ENCODE results near the gene RPS6KA1.
"Not testable (repeated sequence)": the region's sequence is repeated elsewhere in the genome, so short reads cannot be mapped to it uniquely, and the experiment has no call there.

The RPS6KA1 gene

DNA sequence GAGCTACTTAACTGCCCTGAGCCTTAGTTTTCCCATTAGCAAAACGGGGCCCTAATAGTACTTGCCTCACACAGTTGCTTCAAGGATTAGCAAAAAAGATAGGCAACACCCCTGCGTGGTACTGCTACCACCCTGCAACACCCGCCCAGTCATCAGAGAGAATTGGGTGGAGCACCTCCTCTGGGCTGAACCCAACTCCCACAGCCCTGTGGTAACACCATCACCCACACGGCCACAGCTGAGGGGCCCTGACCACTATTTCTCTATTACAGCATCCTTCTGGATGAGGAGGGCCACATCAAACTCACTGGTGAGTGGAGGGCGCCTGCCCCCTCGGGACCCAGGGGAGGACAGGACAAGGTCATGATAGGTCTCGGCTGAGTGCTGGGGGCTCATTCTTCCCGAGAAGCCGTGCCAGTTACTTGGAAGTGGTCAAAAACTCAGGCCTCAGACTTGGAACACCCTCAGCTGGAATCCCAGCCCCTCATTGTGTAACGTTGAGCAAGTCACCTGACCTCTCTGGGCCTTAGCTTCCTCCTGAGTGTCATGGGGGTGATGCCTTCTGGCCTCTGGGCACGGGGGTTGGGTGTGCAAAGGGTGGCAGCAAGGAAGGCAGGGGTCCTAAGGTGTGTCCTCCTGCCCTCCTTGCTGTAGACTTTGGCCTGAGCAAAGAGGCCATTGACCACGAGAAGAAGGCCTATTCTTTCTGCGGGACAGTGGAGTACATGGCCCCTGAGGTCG, 24.6 kb downstream of the RPS6KA1 start:
- DNase-seq (ENCODE audit: low read depth in 1 of 2, low spot score in 1 of 2) = no peak

- no peak for DNase-seq (ENCODE audit: low read depth in 1 of 2, low spot score in 1 of 2)
Measured at GRCh38 chr1:26554781-26555180, 25.2 kb downstream of the RPS6KA1 start.

DNA sequence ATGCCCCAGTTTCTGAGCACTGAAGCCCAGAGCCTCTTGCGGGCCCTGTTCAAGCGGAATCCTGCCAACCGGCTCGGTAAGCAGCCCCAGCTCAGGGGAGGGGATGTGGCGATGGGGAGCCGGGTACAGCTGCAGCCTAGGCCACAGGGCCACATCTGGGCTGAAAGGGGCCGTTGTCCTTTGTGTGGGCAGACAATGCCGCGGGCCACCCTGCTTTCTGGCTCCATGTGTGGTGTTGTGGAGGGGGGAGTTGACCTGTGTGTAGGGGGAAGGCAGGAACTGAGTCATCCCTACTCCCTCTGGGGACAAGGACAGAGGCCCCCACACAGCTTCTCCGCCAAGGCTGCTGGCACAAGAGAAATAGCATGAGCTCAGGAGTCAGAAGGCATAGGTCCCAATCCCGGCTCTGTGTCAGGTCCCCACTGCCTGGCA, 26.0 kb downstream of the RPS6KA1 start:
- DNase-seq (ENCODE audit: low read depth in 1 of 2, low spot score in 1 of 2) = no peak

GRCh38 chr1:26556111-26556510, 26.6 kb downstream of the RPS6KA1 start:
- DNase-seq (ENCODE audit: low read depth in 1 of 2, low spot score in 1 of 2) = no peak

DNA sequence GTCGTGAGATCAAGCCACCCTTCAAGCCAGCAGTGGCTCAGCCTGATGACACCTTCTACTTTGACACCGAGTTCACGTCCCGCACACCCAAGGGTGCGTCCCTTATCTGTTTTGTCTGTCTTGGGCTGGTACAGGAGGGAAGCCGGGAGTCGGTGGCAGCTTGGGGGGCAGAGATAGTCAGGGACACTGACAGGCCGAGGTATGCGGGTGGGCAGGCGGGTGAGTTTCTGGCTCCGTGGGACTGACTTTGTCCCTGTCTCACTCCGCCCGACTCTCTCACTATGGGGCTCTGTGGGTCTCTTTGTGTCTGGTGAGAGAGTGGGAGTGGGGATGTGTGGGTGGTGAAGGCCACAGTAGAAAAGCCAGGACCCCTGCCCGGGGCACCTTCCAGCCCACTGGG, 27.4 kb downstream of the RPS6KA1 start:
- no peak for DNase-seq (ENCODE audit: low read depth in 1 of 2, low spot score in 1 of 2)

DNA sequence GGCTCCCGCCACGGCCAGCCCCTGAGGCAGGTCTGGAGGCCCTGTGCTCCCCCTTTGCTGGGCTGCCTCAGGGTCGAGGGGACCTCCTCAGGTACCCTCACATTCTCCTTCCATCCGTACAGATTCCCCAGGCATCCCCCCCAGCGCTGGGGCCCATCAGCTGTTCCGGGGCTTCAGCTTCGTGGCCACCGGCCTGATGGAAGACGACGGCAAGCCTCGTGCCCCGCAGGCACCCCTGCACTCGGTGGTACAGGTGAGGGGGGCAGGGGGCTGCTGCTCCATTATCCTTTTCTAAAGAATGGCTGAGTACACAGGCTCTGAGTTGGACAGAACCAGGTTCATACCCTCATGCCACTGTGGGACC, 29.1 kb downstream of the RPS6KA1 start:
- DNase-seq (ENCODE audit: low read depth in 1 of 2, low spot score in 1 of 2) = no peak

DNA sequence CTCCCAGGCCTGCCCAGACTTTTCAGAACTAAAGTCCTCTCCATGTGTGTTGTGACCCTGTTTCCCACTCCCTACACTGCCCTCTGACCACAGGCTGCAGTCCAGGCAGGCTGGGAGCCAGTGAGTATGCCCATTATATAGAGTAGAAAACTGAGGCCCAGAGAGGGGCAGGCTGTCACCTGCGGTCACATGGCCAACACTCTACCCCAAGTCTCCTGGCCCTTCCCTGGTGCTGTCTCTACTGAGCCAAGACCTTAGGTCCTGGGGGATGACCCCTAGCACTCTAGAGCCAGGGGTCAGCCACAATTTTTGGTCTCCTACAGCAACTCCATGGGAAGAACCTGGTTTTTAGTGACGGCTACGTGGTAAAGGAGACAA, 30.8 kb downstream of the RPS6KA1 start:
- DNase-seq (ENCODE audit: low read depth in 1 of 2, low spot score in 1 of 2) = no peak

GRCh38 chr1:26570287-26570686, 40.7 kb downstream of the RPS6KA1 start:
- DNase-seq (ENCODE audit: low read depth in 1 of 2, low spot score in 1 of 2) = no peak

DNA sequence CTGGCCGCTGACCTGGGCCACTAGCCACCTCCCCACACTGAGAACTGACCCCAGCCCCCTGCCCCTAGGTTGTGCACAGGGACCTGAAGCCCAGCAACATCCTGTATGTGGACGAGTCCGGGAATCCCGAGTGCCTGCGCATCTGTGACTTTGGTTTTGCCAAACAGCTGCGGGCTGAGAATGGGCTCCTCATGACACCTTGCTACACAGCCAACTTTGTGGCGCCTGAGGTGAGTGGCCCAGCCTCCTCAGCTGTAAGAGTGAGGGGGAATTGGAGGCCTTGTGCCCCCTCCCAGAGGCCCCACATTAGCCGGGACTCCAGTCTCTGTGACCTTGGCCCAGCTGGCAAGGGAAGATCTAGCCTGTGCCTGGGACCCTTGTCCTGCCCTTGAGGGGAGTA, 41.8 kb downstream of the RPS6KA1 start:
- DNase-seq (ENCODE audit: low read depth in 1 of 2, low spot score in 1 of 2) = no peak

- DNase-seq (ENCODE audit: low read depth in 1 of 2, low spot score in 1 of 2) = no peak
Measured at GRCh38 chr1:26574018-26574417, 44.5 kb downstream of the RPS6KA1 start.

DNA sequence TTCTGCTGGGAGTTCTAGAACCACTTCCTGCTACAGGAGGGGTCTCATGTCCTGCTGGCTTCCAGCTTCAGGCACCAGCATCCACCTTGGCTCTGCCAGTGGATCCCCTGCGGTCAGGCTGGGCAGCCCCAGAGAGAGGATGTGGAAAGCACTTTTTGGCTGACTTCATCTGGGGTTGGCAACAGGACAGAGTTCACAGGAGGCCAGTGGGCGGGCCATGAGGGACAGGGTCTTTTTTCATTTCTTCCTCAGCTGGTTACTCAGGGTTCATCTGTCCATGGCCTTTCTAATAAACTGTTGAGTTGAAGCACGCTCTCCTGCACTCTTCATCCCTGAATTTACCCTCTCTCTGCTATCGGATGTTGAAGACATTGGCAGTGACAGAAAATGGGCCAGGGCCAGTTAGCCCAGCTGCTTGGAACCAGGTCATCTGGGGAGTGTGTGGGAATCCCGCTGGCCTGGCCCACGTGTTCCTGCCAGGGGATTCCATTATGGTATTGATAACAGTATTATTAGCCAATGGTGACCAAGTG, 45.2 kb downstream of the RPS6KA1 start:
- DNase-seq (ENCODE audit: low read depth in 1 of 2, low spot score in 1 of 2) = no peak

DNA sequence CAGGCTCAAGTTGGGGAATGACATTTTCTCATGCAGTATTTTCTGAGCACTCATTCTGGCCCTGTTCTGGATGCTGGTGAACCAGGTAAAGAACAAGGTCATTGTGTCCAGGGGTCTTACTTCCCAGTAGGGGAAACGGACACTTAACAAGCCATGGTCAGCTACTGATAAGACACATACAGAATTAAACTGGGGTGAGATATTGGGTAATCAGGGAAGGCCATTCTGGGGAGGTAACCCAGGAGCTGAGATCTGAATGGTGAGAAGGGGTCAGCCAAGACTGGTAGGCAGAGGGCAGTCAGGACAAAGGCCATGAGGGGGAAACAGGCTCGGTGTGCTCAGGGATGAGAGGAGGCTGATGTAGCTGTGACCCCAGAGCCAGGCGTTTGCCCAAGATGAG, 45.8 kb downstream of the RPS6KA1 start:
- no peak for DNase-seq (ENCODE audit: low read depth in 1 of 2, low spot score in 1 of 2)

GRCh38 chr1:26578167-26578566, 48.6 kb downstream of the RPS6KA1 start:
- no peak for DNase-seq (ENCODE audit: low read depth in 1 of 2, low spot score in 1 of 2)

DNA sequence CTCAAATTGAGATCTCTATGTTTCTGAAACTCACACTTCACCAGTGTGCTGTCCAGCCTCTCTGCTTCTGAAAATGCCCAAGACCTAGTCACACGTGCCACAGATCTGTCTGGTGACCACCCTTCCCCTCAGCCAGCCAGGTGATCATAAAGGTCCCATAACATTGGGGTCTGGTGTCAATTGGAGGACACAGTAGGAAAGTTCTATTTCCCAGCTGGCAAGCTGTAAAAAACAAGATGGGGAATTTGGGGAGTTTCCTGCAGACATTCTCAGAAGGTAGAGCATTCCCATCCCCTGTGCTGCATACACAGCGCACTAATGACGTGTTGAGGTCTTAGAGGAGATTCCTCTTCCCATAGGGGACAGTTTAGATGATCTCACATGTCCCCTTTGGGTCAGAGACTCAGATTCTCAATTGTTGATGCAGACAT, 50.1 kb downstream of the RPS6KA1 start:
- no peak for DNase-seq (ENCODE audit: low read depth in 1 of 2, low spot score in 1 of 2)

DNA sequence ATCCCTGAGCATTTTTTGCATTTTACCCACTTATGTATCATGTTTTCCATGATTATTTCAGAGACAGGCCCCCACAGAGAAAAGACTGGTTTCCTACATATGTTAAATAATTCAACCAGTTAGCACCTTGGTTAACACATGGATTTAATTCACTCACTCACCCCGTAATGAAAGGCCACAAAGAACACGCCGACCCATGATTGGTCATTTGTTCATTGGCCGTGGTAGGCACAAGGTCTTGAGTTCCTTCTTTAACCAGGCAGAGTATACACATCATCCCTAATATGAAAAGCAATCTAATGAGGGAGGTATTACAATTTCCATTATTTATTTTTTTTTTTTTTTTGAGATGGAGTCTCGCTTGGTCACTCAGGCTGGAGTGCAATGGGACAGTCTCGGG, 50.6 kb downstream of the RPS6KA1 start:
- no peak for DNase-seq (ENCODE audit: low read depth in 1 of 2, low spot score in 1 of 2)

DNA sequence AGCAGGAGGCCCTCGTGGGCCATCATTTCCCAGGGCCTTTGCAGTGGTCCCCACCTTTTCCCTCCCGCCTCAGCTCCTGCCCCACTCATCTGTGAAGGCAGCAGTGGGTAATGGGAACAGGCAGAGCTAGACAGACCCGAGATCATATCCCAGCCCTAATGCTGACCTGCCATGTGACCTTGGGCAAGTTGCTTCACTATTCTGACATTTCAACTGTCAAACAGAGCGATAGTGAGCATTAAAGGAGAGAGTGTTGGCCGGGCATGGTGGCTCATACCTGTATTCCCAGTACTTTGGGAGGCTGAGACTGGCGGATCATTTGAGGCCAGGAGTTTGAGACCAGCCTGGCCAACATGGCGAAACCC, 51.7 kb downstream of the RPS6KA1 start:
- DNase-seq (ENCODE audit: low read depth in 1 of 2, low spot score in 1 of 2) = no peak

GRCh38 chr1:26582053-26582835, 52.7 kb downstream of the RPS6KA1 start:
- DNase-seq (ENCODE audit: low read depth in 1 of 2, low spot score in 1 of 2) = no peak

DNA sequence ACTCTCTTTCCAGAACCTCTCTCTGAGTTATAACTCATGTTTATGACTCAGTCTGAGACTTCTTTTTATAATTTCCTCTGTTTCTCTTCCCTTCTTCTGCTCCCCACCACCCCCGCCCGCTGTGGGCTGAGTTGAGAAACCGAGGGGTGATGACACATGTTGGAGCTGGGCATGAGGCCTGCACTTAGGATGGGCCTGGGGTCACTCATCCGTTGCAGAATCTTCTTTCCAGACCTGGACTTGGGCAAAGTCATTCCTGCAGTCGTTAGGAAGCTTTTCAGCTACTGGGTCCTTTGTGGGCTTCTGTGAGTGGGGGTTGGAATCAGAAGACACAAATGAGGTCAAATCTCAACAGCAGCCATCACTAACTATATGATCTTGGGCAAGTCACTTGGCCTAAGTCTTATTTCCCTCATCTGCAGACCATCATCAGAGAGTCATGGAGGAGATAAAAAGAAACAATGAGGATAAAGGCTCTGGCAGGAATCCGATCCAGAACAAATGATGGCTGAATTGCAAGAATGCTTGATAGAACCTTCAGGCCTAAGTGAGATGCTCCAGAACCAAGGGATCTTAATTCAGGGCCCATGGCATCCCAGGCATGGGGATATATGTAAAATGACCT, 53.4 kb downstream of the RPS6KA1 start:
- DNase-seq (ENCODE audit: low read depth in 1 of 2, low spot score in 1 of 2) = peak in 1 of 2 donors; percentile 50

DNA sequence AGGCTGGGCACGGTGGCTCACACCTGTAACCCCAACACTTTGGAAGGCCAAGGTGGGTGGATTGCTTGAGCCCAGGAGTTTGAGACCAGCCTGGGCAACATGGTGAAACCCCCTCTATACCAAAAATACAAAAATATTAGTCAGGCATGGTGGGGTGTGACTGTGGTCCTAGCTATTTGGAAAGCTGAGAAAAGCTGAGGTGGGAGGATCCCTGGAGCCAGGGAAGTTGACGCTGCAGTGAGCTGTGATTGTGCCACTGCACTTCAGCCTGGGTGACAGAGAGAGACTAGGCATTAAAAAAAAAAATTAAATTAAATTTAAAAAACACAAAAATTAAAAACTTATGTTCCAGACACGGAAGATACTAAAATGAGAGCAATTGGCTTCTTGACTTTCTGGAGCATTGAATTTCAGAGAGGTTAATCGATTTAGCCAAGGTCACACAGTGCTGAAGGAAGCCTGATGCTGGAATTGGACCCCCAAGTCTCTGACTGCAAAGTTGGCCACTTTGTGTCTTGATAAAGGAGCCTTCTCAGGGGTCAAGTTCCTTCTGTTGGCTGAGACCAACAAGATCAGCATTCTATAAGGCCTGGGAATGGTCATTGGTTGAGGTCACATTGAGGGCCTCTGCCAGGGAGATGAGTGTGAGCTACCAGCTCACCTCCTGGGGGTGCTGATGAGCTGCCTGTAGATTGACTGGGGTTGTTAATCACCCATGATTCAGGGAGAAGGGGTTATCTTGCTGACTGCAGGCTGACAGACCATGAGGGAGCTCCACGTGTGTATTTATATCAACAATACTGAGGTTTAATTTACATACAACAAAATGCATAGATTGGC, 54.3 kb downstream of the RPS6KA1 start:
- no peak for DNase-seq (ENCODE audit: low read depth in 1 of 2, low spot score in 1 of 2)

- not testable (repeated sequence) for DNase-seq (ENCODE audit: low read depth in 1 of 2, low spot score in 1 of 2)
Measured at GRCh38 chr1:26584588-26584987, 55.0 kb downstream of the RPS6KA1 start.

- DNase-seq (ENCODE audit: low read depth in 1 of 2, low spot score in 1 of 2) = no peak
Measured at GRCh38 chr1:26585471-26585870, 55.9 kb downstream of the RPS6KA1 start.

All from activated T-helper 1 cell treated with anti-CD3 and anti-CD28 coated beads, Interleukin-2, amount 50 U/mL, for 16 hours (primary cell).